HEK293 (cell line): ENCODE data around the gene STAT5B.

ENCODE experiments used
- MEIS1 ChIP-seq: sonication (generic); formaldehyde crosslinking; IDR thresholded peaks from 2 replicates; pipeline ENCODE4 v1.8.1; 2022; ENCODE audit warnings: missing genetic modification reagents, mild to moderate bottlenecking, borderline replicate concordance
- ZBTB1 ChIP-seq: fragments of 450-650 bp; formaldehyde crosslinking; IDR thresholded peaks from 2 replicates; pipeline ENCODE4 v1.5.1; 2016; ENCODE audit warnings: missing biosample characterization, missing genetic modification characterization
- ZFP37 ChIP-seq: fragments of 450-650 bp; formaldehyde crosslinking; IDR thresholded peaks from 2 replicates; pipeline ENCODE4 v1.5.1; 2016; ENCODE audit warnings: missing biosample characterization, missing genetic modification characterization
- ZNF121 ChIP-seq: fragments of 450-650 bp; formaldehyde crosslinking; IDR thresholded peaks from 2 replicates; pipeline ENCODE4 v1.5.1; 2016; ENCODE audit warnings: missing biosample characterization, missing genetic modification characterization
- ZNF24 ChIP-seq: fragments of 450-650 bp; formaldehyde crosslinking; IDR thresholded peaks from 2 replicates; pipeline ENCODE4 v1.5.1; 2016; ENCODE audit warnings: missing biosample characterization, missing genetic modification characterization
- ZNF274 ChIP-seq, 2 experiments: fragments of 200-500 bp in 1 of 2; fragments of 450-650 bp in 1 of 2; sonication (Bioruptor generic) in 1 of 2; formaldehyde crosslinking in 1 of 2; IDR thresholded peaks; 2 replicates each; pipeline versions ENCODE4 v1.5.1 to v1.6.1; 2014 to 2016; ENCODE audit warnings: borderline replicate concordance in 1 of 2, inconsistent platforms in 1 of 2, low read length in 1 of 2, missing biosample characterization in 1 of 2, missing genetic modification characterization in 1 of 2
- ZNF426 ChIP-seq: fragments of 450-650 bp; formaldehyde crosslinking; IDR thresholded peaks from 2 replicates; pipeline ENCODE4 v1.5.1; 2017; ENCODE audit warnings: missing biosample characterization, missing genetic modification characterization, mild to moderate bottlenecking, inconsistent platforms, moderate library complexity
- ZNF433 ChIP-seq: fragments of 450-650 bp; formaldehyde crosslinking; IDR thresholded peaks from 2 replicates; pipeline ENCODE4 v1.5.1; 2016; ENCODE audit warnings: missing biosample characterization, missing genetic modification characterization, low read depth
- ZNF510 ChIP-seq: fragments of 450-650 bp; formaldehyde crosslinking; IDR thresholded peaks from 2 replicates; pipeline ENCODE4 v1.5.1; 2018; ENCODE audit warnings: mild to moderate bottlenecking, missing genetic modification characterization, missing biosample characterization; ENCODE audit not compliant: insufficient replicate concordance
- ZNF549 ChIP-seq: fragments of 450-650 bp; IDR thresholded peaks from 2 replicates; pipeline ENCODE4 v1.5.1; 2018; ENCODE audit warnings: missing biosample characterization, missing genetic modification characterization, mild to moderate bottlenecking, inconsistent platforms, moderate library complexity
- TF ChIP-seq, protein P1 (sequence below): fragments of 450-650 bp; formaldehyde crosslinking; IDR thresholded peaks from 2 replicates; pipeline ENCODE4 v1.5.1; 2016; ENCODE audit warnings: missing biosample characterization, missing genetic modification characterization
- TF ChIP-seq, protein P2 (sequence below): fragments of 450-650 bp; formaldehyde crosslinking; IDR thresholded peaks from 2 replicates; pipeline ENCODE4 v1.5.1; 2016; ENCODE audit warnings: missing biosample characterization, missing genetic modification characterization, low read depth

DNA sequence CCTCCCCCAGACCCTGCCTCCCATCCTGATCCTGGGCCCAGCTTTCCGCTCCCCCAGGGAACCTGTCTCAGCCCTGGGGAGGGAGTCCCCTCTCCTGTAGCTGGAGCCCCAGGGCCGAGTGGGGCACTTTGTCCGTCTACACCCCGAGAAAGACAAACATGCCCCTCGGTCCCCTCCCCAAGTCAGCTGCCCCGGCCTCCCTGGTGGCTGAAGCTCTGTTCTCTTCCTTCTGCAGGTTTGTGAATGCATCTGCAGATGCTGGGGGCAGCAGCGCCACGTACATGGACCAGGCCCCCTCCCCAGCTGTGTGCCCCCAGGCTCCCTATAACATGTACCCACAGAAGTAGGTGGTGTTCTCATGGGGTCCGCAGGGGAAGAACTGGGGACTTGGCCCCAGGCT lies 33.0 kb upstream of the STAT5B start:
- TF ChIP-seq ZNF24 (no peak), ZFP37 (no peak), ZNF433 (tag by site-specific recombination) (no peak), ZNF121 (tag by site-specific recombination) (no peak), ZNF510 (tag by site-specific recombination) (no peak), ZNF426 (tag by site-specific recombination) (no peak), MEIS1 (CRISPR knock-in tag) (no peak), ZNF549 (no peak), ZBTB1 (no peak), ZNF274 (IDR thresholded peaks at IDR 0.05; ENCODE audit: low read length) (no peak), ZNF274 (tag by site-specific recombination; IDR thresholded peaks at IDR 0.05; ENCODE audit: borderline replicate concordance) (no peak)
- TF ChIP-seq, protein P1, sequence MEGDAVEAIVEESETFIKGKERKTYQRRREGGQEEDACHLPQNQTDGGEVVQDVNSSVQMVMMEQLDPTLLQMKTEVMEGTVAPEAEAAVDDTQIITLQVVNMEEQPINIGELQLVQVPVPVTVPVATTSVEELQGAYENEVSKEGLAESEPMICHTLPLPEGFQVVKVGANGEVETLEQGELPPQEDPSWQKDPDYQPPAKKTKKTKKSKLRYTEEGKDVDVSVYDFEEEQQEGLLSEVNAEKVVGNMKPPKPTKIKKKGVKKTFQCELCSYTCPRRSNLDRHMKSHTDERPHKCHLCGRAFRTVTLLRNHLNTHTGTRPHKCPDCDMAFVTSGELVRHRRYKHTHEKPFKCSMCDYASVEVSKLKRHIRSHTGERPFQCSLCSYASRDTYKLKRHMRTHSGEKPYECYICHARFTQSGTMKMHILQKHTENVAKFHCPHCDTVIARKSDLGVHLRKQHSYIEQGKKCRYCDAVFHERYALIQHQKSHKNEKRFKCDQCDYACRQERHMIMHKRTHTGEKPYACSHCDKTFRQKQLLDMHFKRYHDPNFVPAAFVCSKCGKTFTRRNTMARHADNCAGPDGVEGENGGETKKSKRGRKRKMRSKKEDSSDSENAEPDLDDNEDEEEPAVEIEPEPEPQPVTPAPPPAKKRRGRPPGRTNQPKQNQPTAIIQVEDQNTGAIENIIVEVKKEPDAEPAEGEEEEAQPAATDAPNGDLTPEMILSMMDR (tag by site-specific recombination): no peak
- TF ChIP-seq, protein P2, sequence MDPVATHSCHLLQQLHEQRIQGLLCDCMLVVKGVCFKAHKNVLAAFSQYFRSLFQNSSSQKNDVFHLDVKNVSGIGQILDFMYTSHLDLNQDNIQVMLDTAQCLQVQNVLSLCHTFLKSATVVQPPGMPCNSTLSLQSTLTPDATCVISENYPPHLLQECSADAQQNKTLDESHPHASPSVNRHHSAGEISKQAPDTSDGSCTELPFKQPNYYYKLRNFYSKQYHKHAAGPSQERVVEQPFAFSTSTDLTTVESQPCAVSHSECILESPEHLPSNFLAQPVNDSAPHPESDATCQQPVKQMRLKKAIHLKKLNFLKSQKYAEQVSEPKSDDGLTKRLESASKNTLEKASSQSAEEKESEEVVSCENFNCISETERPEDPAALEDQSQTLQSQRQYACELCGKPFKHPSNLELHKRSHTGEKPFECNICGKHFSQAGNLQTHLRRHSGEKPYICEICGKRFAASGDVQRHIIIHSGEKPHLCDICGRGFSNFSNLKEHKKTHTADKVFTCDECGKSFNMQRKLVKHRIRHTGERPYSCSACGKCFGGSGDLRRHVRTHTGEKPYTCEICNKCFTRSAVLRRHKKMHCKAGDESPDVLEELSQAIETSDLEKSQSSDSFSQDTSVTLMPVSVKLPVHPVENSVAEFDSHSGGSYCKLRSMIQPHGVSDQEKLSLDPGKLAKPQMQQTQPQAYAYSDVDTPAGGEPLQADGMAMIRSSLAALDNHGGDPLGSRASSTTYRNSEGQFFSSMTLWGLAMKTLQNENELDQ (tag by site-specific recombination): no peak
